Calu3 (cell line): ENCODE measurements around the gene SPON1. TPM values are rescaled to one million over a fixed set of nuclear protein-coding genes. Genes with fewer than 3 reads are reported as not detected.

Experiments used
- BruUV-seq: library from RNA; stranded (reverse); fragments of 400-500 nt; replicated peaks from 2 replicates; lab custom pipeline; 2021; lab: Mats Ljungman, UMichigan
- CTCF ChIA-PET: fragments of 300-600 bp; sonication (Branson Sonifier 250); formaldehyde crosslinking; loops from one replicate; lab custom pipeline; 2022; ENCODE audit warnings: antibody characterized with exemption; lab: Charles Lee
- DNase-seq: peaks from one replicate; pipeline ENCODE4 v3.0.0; 2022
- H3K27ac Mint-ChIP-seq: one replicate; pipeline ENCODE4 v1.8.0; 2022; ENCODE audit warnings: mixed read lengths; ENCODE audit not compliant: unreplicated experiment
- H3K27me3 Mint-ChIP-seq: one replicate; pipeline ENCODE4 v1.8.0; 2022; ENCODE audit warnings: mixed read lengths; ENCODE audit not compliant: unreplicated experiment
- H3K36me3 Mint-ChIP-seq: one replicate; pipeline ENCODE4 v1.8.0; 2022; ENCODE audit warnings: mild to moderate bottlenecking, moderate library complexity, mixed read lengths; ENCODE audit not compliant: insufficient read depth, unreplicated experiment
- H3K4me1 Mint-ChIP-seq: one replicate; pipeline ENCODE4 v1.8.0; 2022; ENCODE audit warnings: mild to moderate bottlenecking, low read depth, mixed read lengths; ENCODE audit not compliant: unreplicated experiment
- H3K4me3 Mint-ChIP-seq: one replicate; pipeline ENCODE4 v1.8.0; 2022; ENCODE audit warnings: mild to moderate bottlenecking, low read depth, moderate library complexity, mixed read lengths; ENCODE audit not compliant: unreplicated experiment
- H3K9me3 Mint-ChIP-seq: one replicate; pipeline ENCODE4 v1.8.0; 2022; ENCODE audit warnings: low read depth, mixed read lengths; ENCODE audit not compliant: unreplicated experiment
- intact Hi-C: fragments of 100-400 bp; cut with micrococcal nuclease; formaldehyde crosslinking; loops from one replicate; pipeline ENCODE4 v1.10.0; 2022; ENCODE audit not compliant: unreplicated experiment
- total RNA-seq: library from RNA; stranded (reverse); gene quantifications from 2 replicates; pipeline ENCODE4 v1.2.3, GENCODE V29; 2022
- TF ChIP-seq, protein P1 (sequence below): fragments of 200-600 bp; IDR thresholded peaks from one replicate; pipeline ENCODE4 v1.8.0; 2022; ENCODE audit warnings: antibody characterized with exemption; ENCODE audit not compliant: unreplicated experiment

SPON1 gene
- total RNA-seq, 1 experiment from 2014 or later: not detected

DNA sequence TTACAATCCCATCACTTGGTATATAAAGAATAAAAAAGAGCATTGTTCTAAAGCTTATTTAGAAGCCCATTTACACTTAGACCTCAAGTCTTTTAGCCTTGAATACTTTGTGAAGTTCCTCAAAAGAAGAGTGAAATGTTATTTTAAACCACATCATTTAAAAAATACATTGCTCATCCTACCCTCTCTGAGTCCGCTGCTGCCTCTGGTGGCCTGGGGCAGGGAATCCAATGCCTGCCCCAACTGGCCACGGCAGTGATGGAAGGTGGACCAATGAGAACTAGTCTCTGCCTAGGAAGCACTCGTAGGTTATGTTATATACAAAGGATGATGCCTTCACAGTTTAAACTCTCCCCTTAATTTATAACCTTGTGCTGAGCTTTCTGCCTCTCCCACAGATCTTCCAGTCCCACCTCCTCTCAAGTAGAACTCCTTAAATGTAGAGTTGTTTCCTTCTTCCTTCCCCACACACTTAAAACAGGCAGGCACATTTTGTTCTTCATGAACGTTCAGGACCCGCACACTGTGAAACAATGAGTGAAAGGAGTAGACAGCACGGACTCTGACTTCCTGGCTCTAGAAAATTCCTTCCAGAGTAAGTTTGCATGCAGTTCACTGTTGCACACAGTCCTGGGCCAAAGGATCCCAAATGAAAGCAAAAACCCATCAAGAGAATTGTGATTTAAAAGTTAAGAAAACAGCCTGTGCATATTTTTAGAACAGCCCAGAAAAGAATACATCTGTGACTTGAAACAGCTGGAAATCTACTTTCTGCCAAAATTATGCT lies 228.7 kb downstream of the SPON1 start:
- TF ChIP-seq, protein P1, sequence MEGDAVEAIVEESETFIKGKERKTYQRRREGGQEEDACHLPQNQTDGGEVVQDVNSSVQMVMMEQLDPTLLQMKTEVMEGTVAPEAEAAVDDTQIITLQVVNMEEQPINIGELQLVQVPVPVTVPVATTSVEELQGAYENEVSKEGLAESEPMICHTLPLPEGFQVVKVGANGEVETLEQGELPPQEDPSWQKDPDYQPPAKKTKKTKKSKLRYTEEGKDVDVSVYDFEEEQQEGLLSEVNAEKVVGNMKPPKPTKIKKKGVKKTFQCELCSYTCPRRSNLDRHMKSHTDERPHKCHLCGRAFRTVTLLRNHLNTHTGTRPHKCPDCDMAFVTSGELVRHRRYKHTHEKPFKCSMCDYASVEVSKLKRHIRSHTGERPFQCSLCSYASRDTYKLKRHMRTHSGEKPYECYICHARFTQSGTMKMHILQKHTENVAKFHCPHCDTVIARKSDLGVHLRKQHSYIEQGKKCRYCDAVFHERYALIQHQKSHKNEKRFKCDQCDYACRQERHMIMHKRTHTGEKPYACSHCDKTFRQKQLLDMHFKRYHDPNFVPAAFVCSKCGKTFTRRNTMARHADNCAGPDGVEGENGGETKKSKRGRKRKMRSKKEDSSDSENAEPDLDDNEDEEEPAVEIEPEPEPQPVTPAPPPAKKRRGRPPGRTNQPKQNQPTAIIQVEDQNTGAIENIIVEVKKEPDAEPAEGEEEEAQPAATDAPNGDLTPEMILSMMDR: no peak
- H3K36me3 Mint-ChIP-seq: no peaks in the 10 kb centered on the region
- CTCF ChIA-PET: no interaction called here

DNA sequence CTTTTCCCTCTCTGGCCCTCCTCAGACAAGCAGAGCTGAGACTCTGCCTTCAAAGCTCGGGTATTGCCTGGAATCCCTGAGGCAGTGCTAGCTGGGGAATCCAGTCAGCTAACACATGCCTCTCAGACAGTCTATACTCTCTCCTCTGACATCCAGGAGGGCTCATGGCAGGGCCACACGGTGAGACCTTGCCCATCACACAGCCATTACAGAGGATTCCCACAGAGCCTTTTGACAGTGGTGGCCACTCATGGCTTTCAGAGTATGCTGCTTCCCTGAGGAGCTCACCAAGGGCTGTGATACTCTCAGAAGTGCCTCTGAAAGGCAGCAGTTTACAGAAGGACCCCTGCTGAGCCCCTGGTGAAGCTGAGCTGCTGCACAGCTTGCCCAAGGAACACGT lies 231.1 kb downstream of the SPON1 start:
- CTCF ChIA-PET: interaction anchor here (0.7 kb wide), 1 partner anchor 69 kb away, joined by 3 read pairs; no protein-coding TSS in a partner anchor
- intact Hi-C loops: no loop called here

More for the DNA sequence above, 228.7 kb downstream of the SPON1 start:
- no peaks in the 10 kb centered on the region for H3K4me1 Mint-ChIP-seq
- no TSS peak for BruUV-seq
- peaks cover 54% of the 10 kb centered on the region for H3K27me3 Mint-ChIP-seq
- H3K4me3 Mint-ChIP-seq: no peak overlapping the region
- no peaks in the 10 kb centered on the region for H3K9me3 Mint-ChIP-seq
- H3K27ac Mint-ChIP-seq: no peak overlapping the region
- intact Hi-C loops: no loop called here
- no peak for DNase-seq

DNA sequence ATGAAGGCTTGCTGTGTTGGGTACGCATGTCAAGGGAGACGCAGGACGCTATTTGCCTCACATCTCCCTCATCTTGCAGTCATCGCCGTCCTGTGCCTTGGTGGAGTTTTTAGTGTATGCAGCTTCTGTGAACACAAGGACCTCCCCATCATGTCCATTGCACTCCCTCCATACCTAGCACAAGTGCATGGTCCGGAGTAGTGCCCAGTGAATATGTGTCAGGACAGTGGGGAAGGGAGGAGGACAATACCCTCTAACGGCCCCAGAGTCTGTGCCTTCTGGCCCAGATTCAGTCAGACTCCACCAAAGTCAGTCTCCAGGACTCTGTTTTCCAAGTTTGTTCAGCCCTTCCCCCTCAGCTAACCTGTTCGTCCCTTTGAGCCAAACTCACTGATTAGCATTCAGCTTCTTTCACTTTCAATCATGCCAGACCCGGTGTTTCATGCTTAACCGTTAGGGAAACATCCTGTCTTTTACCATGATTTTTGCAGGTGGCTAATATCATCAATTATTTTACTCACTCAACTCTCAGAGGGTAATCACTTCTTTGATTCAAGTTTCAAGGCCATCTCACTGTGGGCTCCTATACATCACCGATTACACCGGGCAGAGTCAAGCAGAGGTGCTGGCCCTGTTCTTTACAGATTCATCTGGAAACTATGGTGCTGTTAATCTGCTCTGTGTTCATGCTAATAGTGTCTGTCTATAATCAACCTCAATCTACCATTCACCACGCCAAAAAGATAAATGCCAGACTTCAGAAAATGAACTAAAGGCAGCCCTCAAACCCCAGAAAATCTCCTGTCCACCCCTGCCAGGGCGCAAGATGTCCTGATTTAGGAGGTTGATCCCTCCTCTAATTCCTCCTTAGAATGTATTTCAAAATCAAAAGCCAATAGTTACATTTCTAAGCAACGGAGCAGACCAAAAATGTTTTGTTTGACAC lies 240.0 kb downstream of the SPON1 start:
- H3K27me3 Mint-ChIP-seq: peaks cover 31% of the 10 kb centered on the region
- no peak overlapping the region for H3K27ac Mint-ChIP-seq
- BruUV-seq: no TSS peak
- H3K9me3 Mint-ChIP-seq: no peaks in the 10 kb centered on the region
- DNase-seq: no peak
- CTCF ChIA-PET: interaction anchor here (1.0 kb wide), 1 partner anchor 32 kb away, joined by 3 read pairs; no protein-coding TSS in a partner anchor
- no peak overlapping the region for H3K4me3 Mint-ChIP-seq
- TF ChIP-seq, protein P1: no peak
- no peaks in the 10 kb centered on the region for H3K4me1 Mint-ChIP-seq
- intact Hi-C loops: no loop called here
- no peaks in the 10 kb centered on the region for H3K36me3 Mint-ChIP-seq

More for the DNA sequence above, 231.1 kb downstream of the SPON1 start:
- H3K27ac Mint-ChIP-seq: no peak overlapping the region
- H3K9me3 Mint-ChIP-seq: no peaks in the 10 kb centered on the region
- H3K27me3 Mint-ChIP-seq: peaks cover 45% of the 10 kb centered on the region
- DNase-seq: no peak
- no peaks in the 10 kb centered on the region for H3K4me1 Mint-ChIP-seq
- no peaks in the 10 kb centered on the region for H3K36me3 Mint-ChIP-seq
- H3K4me3 Mint-ChIP-seq: no peak overlapping the region
- TF ChIP-seq, protein P1: no peak
- BruUV-seq: no TSS peak

DNA sequence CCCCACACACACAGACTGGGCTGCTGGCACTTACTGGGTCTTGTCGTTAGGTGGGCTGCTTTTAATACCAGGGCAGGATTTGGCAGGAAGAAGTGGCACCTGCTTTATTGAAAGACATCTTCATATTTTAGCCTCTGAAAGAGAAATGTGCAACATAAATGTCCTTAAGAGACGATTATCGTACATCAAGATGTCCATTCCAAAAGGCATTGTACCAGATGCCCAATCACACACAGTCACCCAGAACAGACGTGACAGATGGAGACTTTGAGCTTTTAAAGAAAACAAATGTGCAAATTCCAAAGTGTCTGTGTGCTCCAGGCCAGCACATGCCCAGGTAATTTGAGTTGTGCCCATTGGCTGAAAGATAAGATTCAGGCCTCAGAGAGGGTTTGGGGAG lies 240.8 kb downstream of the SPON1 start:
- no peak for DNase-seq
- H3K27ac Mint-ChIP-seq: no peak overlapping the region
- intact Hi-C loops: no loop called here
- CTCF ChIA-PET: no interaction called here
- BruUV-seq: no TSS peak
- H3K36me3 Mint-ChIP-seq: no peaks in the 10 kb centered on the region
- no peaks in the 10 kb centered on the region for H3K9me3 Mint-ChIP-seq
- peaks cover 31% of the 10 kb centered on the region for H3K27me3 Mint-ChIP-seq
- TF ChIP-seq, protein P1: no peak
- no peak overlapping the region for H3K4me3 Mint-ChIP-seq
- no peaks in the 10 kb centered on the region for H3K4me1 Mint-ChIP-seq
